Inflammatory macrophage (primary cell): Measurements from ENCODE around the gene DTD1.

Source experiments
- DNase-seq, 2 donors: peaks; one replicate each; pipeline ENCODE4 v3.0.0-alpha.2; 2020 to 2022

The DTD1 gene

DNA sequence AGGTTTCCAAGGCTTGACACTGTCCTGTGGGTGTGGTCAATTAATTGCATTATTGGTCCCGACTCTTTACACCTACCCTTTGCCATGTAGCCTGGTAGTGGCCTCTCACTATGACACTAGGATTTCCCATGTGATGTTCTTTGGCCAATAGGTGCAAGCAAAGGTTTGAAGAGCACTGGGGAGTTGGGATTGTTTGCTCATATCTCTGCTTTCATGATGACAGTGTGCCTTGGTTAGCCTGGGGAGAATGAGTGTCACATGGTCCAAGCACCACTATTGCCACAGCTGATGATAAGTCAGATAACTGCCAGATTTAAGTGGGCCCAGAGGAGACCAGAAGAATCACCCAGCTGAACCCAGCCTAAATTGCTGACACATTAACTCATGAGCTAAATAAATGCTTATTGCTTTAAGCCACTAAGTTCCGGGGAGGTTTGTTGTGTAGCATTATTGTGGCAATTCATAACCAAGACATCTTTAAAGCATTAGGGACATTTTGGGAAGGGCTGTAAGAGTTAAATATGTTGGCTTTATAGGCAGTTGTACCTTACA, 208.5 kb downstream of the DTD1 start:
- DNase-seq, result no peak

DNA sequence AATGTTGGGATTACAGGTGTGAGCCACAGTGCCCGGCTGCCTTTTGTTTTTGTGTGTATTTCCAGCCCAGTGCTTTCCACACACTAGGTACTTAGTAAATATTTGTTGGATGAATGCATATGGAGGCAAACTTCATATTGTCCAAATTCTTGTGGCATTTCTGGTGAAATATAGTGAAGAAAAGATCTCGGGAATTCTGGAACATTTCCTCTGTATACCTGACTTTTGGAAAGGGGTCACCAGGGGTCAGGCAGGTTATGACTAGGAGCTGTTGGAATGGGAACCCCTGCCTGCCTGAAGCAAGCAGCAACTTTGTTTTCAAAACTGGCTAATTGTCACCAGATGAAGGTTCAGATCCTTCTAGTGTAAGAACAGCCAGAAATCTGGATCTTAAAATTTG, 213.7 kb downstream of the DTD1 start:
- DNase-seq, result no peak

DNA sequence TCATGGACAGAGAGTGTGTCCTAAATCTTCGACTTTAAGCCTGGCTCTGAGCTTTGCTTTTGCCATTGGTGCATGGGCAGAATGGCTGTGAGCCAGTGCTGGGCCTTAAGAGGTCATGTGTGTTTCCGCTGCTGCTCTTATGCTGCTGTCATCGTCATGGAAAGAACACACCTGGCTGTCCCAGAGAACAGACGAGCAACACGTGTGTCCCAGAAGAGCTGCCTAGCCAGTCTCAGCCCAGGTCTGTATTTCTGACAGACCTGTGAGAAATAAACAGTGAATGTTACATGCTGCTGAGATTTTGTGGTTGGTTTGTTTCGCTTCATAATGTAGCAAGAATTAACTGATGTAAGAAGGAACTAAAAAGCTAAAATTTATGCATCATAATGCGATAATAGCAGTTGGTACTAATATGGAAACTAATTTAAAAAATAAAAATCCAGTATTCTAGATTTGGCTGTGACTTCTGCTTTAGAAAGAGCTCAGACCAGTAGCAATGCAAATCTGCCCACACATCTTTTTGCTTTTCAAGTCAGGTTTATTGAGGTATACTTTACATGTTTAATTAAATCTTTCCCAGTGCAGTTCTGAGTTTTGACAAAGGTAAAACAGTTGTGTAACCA, 214.3 kb downstream of the DTD1 start:
- DNase-seq, result no peak

DNA sequence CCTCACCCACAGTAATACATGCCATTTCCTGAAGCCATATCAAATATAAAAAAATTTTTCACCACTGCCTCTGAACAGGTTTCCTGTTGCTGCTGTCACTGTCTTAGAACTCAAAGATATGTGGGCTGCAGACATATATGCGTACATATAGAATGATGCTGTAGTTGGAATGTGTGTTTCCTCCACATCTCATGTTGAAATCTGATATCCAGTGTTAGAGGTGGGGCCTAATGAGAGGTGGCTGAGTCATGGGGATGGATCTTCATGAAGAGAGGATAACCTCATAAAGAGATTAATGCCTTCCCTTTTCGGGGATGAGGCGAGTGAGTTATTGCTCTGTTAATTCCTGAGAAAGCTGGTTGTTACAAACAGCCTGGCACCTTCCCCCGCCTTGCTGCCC, 218.0 kb downstream of the DTD1 start:
- no peak for DNase-seq

DNA sequence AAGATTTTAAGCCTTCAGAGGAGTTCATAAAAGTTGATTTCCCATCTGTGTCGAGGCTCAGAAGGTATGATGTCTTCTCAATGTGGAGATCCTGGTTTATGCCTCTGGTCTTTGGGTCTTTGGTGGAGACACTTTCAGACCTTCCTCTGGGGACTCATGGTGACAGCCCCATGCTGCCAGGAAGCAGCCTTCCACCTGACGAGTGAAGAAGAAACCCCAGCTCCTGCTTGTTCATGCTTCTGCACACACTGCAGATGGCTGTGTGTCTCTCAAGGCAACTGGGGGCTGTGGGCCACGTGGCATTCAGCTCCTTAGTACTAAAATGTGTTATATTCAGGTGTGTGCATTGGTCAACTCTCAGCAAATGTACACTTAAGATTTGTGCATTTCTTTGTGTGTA, 220.9 kb downstream of the DTD1 start:
- no peak for DNase-seq

DNA sequence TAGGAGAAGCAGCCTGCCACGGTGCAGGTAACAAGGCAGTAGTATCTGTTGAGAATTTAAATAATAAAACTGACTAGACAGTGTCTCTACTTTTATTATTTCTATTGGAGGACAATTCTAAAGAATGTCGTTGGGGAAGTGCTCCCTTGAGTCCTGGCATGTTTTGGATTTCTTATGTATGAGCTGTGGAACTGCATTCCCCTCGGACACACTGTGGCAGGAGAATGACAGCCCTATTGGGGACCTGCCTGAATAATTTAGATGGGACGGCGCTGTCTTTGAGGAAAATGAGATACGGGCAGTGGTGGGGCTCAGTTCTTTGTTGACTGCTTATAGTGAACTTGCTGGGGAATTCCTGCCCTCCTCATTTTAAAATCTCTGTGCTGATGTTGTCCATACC, 223.3 kb downstream of the DTD1 start:
- no peak for DNase-seq

DNA sequence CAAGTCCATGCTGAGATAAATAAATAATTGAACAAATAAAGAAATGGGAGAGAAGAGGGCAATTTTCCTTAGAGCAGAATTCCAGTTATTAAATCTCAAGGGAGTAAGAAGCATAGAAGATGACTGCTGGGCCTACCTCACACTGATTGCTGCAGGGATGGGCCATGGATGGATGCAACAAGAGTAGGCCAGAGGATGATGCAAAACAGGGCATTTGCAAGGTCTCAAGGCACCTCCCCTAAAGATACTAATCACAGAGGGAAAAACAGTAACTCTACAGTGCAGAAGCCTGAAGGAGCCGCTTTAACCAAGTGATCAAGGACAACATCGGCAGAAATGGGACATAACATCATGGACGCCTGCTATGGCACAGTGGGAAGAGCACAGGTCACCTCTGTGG, 224.1 kb downstream of the DTD1 start:
- no peak for DNase-seq

DNA sequence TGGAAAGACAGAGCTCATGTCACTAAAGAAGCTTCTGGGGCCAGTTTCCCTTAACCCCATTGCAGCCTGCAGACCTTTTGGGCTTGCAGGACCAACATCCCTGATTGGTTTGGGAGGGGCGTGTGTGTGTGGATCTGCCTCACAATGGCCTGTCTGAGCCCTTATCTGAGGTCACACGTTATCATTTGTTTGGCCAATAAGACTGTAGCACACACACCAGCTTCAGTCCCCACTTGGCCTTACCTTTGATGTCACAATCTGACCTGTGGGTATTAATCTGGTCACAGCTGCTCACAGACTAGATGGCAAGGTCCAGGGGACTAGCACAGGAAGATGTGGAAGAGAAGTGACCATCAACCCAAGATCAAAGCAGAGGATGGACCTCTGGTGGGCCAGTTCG, 225.6 kb downstream of the DTD1 start, which contains the start of gene SCP2D1:
TSS of gene SCP2D1 (plus strand) at position 301 of the 400 bp plus-strand sequence. CDS start at position 334, 33 bp downstream.
- no peak for DNase-seq

DNA sequence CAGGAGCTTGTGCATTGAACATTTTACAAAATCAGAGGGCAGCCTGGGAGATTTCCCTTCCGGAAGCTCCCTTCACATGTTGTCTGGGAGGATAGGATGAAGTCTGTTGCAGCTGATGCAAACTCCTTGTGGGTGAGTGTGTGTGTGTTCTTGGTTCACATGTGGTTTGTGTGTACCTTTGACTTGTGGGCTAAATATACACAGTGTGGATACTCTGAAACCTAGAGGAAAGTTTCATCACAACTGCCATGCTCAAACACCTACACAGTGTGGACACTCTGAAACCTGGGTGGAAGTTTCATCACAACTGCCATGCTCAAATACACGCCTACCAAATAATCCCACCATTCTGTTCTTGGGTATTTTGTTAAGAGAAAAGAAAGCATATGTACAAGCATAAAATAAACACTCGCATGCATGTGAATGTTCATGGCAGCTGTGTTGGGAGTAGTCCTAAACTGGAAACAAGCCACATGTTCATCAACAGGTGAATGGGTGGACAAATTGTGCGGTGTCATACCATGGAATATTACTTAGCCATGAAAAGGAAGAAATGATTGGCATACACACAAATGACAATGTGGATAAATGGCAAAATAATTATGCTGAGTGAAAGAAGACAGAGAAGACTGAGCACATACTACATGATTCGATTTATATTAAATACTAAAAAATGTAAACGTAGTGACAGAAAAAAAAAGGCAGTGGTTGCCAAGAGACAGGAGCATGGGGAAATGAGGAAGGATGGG, 227.5 kb downstream of the DTD1 start:
- no peak for DNase-seq
